ENCODE data around the gene HK3. TPM values are rescaled to one million over a fixed set of nuclear protein-coding genes. Genes with fewer than 3 reads are reported as not detected.

HK3 gene
- total RNA-seq, 1 donor from 2014 or later, result not detected

DNA sequence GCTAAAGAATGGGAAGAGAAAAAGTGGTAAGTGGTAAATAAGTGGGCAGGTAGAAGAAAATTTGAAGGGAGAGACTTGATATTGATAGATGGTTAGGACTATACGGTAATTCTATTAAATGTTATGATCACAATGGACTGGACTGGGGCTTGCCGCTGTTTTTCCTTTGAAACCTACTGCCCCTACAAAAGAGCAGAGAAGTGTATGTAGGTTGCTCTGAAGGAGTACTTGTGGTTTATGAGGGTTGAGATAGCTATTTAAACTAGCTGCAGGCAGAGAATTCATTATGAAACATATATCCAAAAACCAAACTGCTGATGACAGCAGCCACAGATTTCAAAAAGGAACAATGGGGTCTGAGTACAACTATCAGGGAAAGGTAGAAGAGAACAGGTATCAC lies 16.8 kb upstream of the HK3 start:
- no peak for TF ChIP-seq EZH2phosphoT487 (IDR thresholded peaks at IDR 0.05)
- TF ChIP-seq EZH2 (IDR thresholded peaks at IDR 0.05), result no peak
- TF ChIP-seq, protein P1, sequence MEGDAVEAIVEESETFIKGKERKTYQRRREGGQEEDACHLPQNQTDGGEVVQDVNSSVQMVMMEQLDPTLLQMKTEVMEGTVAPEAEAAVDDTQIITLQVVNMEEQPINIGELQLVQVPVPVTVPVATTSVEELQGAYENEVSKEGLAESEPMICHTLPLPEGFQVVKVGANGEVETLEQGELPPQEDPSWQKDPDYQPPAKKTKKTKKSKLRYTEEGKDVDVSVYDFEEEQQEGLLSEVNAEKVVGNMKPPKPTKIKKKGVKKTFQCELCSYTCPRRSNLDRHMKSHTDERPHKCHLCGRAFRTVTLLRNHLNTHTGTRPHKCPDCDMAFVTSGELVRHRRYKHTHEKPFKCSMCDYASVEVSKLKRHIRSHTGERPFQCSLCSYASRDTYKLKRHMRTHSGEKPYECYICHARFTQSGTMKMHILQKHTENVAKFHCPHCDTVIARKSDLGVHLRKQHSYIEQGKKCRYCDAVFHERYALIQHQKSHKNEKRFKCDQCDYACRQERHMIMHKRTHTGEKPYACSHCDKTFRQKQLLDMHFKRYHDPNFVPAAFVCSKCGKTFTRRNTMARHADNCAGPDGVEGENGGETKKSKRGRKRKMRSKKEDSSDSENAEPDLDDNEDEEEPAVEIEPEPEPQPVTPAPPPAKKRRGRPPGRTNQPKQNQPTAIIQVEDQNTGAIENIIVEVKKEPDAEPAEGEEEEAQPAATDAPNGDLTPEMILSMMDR (IDR thresholded peaks at IDR 0.05), result no peak
- Histone ChIP-seq H3K27me3 (no peaks in the 10 kb centered on the region), H3K27ac (no peak overlapping the region), H3K4me2 (no peak overlapping the region), H3K36me3 (no peaks in the 10 kb centered on the region), H4K20me1 (ENCODE audit: low read depth) (peaks cover 13% of the 10 kb centered on the region), H3F3A (ENCODE audit: low read depth) (no peaks in the 10 kb centered on the region), H2AFZ (replicated peaks) (no peak overlapping the region), H3K4me3 (no peak overlapping the region), H3K4me1 (peaks cover 4% of the 10 kb centered on the region), H3K9ac (no peak overlapping the region), H3K9me3 (ENCODE audit: low read depth) (no peaks in the 10 kb centered on the region), H3K79me2 (ENCODE audit: low read depth) (peaks cover 1% of the 10 kb centered on the region)
- Mint-ChIP-seq H3K27ac (no peak overlapping the region), H3K4me3 (no peak overlapping the region), H3K4me1 (peaks cover 8% of the 10 kb centered on the region), H3K27me3 (ENCODE audit: insufficient read depth, low read depth) (no peaks in the 10 kb centered on the region), H3K36me3 (peaks cover 11% of the 10 kb centered on the region), H3K9me3 (no peaks in the 10 kb centered on the region)
- DNase-seq (ENCODE audit: low spot score), result no peak

DNA sequence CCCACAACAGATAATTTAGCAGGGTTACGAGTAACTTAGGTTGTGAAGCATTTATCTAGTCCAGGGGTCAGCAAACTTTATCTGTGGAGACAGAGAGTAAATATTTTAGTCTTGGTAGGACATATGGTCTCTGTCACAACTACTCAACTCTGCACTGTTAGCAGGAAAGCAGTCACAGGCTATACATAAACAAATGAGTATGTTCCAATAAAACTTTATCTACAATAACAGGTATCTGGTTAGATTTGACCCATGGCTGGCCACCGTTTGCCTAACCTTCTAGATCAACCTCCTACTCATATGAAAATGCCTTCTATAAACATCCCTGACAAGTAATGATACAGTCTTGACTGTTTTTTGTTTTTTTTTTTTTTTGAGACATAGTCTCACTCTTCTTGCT lies 13.0 kb upstream of the HK3 start:
- Mint-ChIP-seq H3K4me3 (no peak overlapping the region), H3K9me3 (no peaks in the 10 kb centered on the region), H3K4me1 (peaks cover 29% of the 10 kb centered on the region), H3K36me3 (peaks cover 8% of the 10 kb centered on the region), H3K27ac (no peak overlapping the region), H3K27me3 (ENCODE audit: insufficient read depth, low read depth) (no peaks in the 10 kb centered on the region)
- no peak overlapping the region for H3K4me2 ChIP-seq
- no peak overlapping the region for H3K4me3 ChIP-seq
- DNase-seq (ENCODE audit: low spot score), result no peak
- no peak overlapping the region for H3K27ac ChIP-seq
- TF ChIP-seq EZH2 (IDR thresholded peaks at IDR 0.05), result no peak
- TF ChIP-seq EZH2phosphoT487 (IDR thresholded peaks at IDR 0.05), result no peak
- H3K4me1 ChIP-seq, result peaks cover 6% of the 10 kb centered on the region
- peaks cover 19% of the 10 kb centered on the region for H4K20me1 ChIP-seq (ENCODE audit: low read depth)
- no peaks in the 10 kb centered on the region for H3K79me2 ChIP-seq (ENCODE audit: low read depth)
- peaks cover 10% of the 10 kb centered on the region for H3K36me3 ChIP-seq
- H3K9ac ChIP-seq, result no peak overlapping the region
- H3K27me3 ChIP-seq, result no peaks in the 10 kb centered on the region
- H3F3A ChIP-seq (ENCODE audit: low read depth), result no peaks in the 10 kb centered on the region
- no peak overlapping the region for H2AFZ ChIP-seq (replicated peaks)
- H3K9me3 ChIP-seq (ENCODE audit: low read depth), result no peaks in the 10 kb centered on the region

DNA sequence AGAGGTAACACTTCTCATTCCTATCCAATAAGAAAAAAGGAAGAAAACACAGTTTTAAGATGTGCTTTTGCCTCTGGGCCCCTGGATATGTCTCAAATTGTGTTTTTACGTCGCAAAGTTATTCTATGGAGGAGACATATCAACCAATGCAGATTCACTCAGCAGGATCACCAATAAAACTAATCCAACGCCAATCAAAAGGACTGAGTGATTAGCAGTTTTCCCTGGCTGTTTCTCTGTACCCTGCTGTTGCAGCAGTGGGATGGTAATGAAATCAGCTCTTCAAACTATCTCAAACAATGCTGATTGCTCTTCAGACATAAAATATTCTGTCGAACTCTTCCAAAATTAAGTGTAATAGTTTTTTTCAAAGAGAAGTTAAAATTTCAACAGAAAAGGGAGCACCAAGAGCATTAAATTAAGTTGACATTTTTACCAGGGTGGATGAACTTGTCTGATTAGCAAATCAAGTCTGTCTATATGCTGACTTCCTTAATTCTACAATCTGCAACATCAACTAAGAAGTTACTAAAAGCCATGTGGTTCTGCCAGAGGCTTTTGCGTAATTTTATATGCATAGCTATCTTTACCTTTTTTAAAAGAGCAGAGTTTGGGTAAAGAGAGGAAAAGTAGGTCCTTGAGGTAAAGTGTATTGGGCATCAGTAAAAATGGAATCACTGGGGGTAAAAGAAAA lies 9.7 kb upstream of the HK3 start:
- H3K79me2 ChIP-seq (ENCODE audit: low read depth), result no peaks in the 10 kb centered on the region
- no peak overlapping the region for H3K9ac ChIP-seq
- DNase-seq (ENCODE audit: low spot score), result no peak
- H3K27me3 Mint-ChIP-seq (ENCODE audit: insufficient read depth, low read depth), result no peaks in the 10 kb centered on the region
- H3K4me1 Mint-ChIP-seq, result peaks cover 56% of the 10 kb centered on the region
- H3K4me2 ChIP-seq, result no peak overlapping the region
- no peaks in the 10 kb centered on the region for H3K27me3 ChIP-seq
- no peaks in the 10 kb centered on the region for H3K9me3 ChIP-seq (ENCODE audit: low read depth)
- peaks cover 10% of the 10 kb centered on the region for H4K20me1 ChIP-seq (ENCODE audit: low read depth)
- peak overlapping the region; percentile 31 for H3K27ac ChIP-seq
- H3K9me3 Mint-ChIP-seq, result no peaks in the 10 kb centered on the region
- H2AFZ ChIP-seq (replicated peaks), result no peak overlapping the region
- no peak overlapping the region for H3K4me3 Mint-ChIP-seq
- peaks cover 6% of the 10 kb centered on the region for H3K4me1 ChIP-seq
- H3K36me3 Mint-ChIP-seq, result peaks cover 26% of the 10 kb centered on the region
- no peak overlapping the region for H3K4me3 ChIP-seq
- TF ChIP-seq, protein P1 (IDR thresholded peaks at IDR 0.05), result no peak
- H3K27ac Mint-ChIP-seq, result no peak overlapping the region
- no peaks in the 10 kb centered on the region for H3F3A ChIP-seq (ENCODE audit: low read depth)
- H3K36me3 ChIP-seq, result peaks cover 21% of the 10 kb centered on the region

DNA sequence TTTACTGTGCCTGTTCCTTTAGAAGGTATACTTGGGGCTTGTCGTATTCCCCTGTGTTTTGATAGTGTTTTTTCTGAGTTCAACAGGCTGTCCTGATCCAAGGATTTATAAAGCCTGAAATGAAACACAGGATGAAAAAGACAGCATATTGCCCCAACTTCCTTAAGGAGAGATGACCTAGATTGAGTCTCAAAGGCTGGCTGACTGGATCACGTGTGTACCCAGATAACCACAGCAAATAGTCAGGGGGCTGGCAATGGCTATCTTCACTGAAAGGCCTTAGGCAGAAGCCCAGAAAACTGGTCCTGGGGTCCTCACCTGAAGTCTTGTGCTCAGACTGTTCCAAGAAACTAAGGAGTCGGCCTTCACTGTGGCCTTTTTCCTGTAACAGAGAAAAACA lies 7.7 kb upstream of the HK3 start:
- Mint-ChIP-seq H3K9me3 (no peaks in the 10 kb centered on the region), H3K27me3 (ENCODE audit: insufficient read depth, low read depth) (peaks cover 2% of the 10 kb centered on the region), H3K36me3 (peaks cover 39% of the 10 kb centered on the region), H3K4me3 (no peak overlapping the region), H3K27ac (no peak overlapping the region), H3K4me1 (peaks cover 62% of the 10 kb centered on the region)
- Histone ChIP-seq H4K20me1 (ENCODE audit: low read depth) (peaks cover 10% of the 10 kb centered on the region), H3K4me1 (peaks cover 6% of the 10 kb centered on the region), H3F3A (ENCODE audit: low read depth) (no peaks in the 10 kb centered on the region), H3K9me3 (ENCODE audit: low read depth) (no peaks in the 10 kb centered on the region), H3K36me3 (peaks cover 21% of the 10 kb centered on the region), H3K79me2 (ENCODE audit: low read depth) (no peaks in the 10 kb centered on the region), H3K9ac (no peak overlapping the region), H3K27me3 (no peaks in the 10 kb centered on the region), H3K4me2 (no peak overlapping the region), H3K27ac (no peak overlapping the region), H3K4me3 (no peak overlapping the region), H2AFZ (replicated peaks) (no peak overlapping the region)
- no peak for DNase-seq (ENCODE audit: low spot score)
- TF ChIP-seq EZH2 (IDR thresholded peaks at IDR 0.05), result no peak
- TF ChIP-seq, protein P1 (IDR thresholded peaks at IDR 0.05), result no peak
- no peak for TF ChIP-seq EZH2phosphoT487 (IDR thresholded peaks at IDR 0.05)

Data from neural progenitor cell (in vitro differentiated cells).